Measurements from ENCODE around the gene ZNF823. TPM values are rescaled to one million over a fixed set of nuclear protein-coding genes. Genes with fewer than 3 reads are reported as not detected.

Gene ZNF823
- 5.0 and 5.1 TPM in 2 replicates for total RNA-seq (ENCODE audit: low replicate concordance)

DNA sequence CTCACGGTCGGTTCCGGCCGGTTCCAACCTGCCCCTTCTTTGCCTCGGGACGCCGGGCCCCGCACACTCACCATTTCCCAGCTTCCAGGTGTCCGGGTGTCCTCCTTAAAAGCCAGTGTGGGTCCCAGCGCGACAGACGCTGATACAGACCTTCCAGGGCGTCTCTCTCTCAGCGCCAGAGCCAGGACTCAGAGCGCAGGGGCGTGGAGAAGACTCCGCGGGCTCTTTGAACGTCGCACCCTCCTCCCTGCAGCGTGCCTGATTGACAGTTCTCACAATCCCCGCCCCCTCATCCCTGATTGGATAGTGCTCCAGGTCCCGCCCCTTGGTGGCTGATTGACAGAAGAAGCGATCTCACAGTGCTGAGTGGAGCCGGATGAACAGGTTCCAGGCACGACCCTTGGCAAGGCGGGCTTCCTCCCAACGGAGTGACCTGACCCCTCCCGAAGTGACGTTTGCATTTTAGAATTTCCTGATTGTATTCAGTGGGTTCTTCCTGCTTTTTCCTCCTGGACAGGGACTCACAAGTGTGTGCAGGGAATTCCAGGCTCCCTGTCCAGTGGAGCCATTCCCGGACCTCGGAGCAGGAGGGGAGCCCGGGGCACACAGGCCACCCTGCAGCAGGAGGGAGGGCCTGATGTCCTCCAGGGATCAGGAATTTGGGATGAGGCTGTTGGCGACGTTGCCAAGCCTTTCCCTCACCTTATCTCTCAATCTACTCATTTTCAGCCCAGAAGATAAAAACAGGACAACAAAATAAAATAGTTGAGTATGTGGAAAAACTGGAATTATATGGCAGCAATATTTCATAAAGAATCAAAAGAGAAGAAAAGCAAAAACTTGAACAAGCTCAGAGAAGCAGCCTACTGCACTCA lies at the start of gene ZNF823:
TSS of gene ZNF823 (minus strand) at position 201 of the 875 bp plus-strand sequence. CDS start at position 74, 127 bp downstream.

DNA sequence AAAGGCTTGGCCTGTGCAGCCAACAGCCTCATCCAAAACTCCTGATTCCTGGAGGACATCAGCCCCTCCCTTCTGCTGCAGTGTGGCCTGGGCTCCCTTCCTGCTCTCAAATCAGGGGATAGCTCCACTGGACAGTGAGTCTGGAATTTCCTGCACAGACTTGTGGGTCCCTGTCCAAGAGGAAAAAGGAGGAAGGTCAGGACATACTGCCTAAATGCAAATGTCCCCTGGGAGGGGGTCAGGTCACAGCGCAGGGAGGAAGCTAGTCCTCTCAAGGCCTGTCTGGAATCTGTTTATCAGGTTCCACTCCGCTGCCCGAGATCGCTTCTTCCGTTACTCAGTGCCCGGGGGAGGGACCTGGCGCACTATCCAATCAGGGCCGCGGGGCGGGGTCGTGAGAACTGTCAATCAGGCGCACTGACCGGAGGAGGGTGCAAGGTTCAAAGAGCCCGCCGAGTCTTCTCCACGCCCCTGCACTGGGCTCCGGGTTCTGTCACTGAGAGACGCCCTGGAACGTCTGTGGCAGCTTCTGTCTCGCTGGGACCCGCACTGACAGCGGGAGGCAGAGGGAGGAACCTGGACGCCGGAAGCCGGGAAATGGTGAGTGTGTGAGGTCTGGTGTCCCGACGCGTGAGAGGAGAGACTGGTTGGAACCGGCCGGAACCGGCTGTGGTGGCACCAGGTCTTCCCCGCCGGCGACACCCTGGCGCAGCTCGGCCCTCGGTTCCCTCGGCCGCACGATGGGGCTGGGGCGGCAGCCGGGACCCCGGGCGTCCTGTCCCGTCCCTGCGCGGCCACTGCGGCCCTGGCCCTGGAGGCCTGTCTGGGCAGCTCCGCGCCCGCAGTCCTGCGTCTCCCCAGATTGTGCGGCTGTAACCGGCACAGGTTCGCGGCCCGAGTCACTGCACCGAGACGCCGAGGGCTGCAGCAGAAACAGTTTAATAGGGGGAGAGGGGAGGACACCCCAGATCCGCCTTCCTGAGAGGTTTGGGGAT lies 28.1 kb upstream of the ZNF823 start, which contains the start of gene ZNF441:
TSS of gene ZNF441 (plus strand) at position 404 of the 995 bp plus-strand sequence. CDS start at position 598, 194 bp downstream.

Other genes with a start within 250 kb of the ZNF823 start
- 4.6 and 7.4 TPM in 2 replicates for gene ZNF653, start 233.1 kb downstream of the ZNF823 start, total RNA-seq (ENCODE audit: low replicate concordance)
- gene ECSIT, start 209.8 kb downstream of the ZNF823 start, total RNA-seq (ENCODE audit: low replicate concordance): 32.3 and 58.9 TPM in 2 replicates
- gene CNN1, start 200.1 kb downstream of the ZNF823 start, total RNA-seq (ENCODE audit: low replicate concordance): 6.5 and 9.2 TPM in 2 replicates
- 19.7 and 35.6 TPM in 2 replicates for gene ELOF1, start 179.7 kb downstream of the ZNF823 start, total RNA-seq (ENCODE audit: low replicate concordance)
- 0.08 and 8.5 TPM in 2 replicates for gene ACP5, start 161.3 kb downstream of the ZNF823 start, total RNA-seq (ENCODE audit: low replicate concordance)
- 10.3 and 19.8 TPM in 2 replicates for gene ZNF627, start 141.5 kb downstream of the ZNF823 start, total RNA-seq (ENCODE audit: low replicate concordance)
- 7.3 and 12.0 TPM in 2 replicates for gene ZNF441, start 28.1 kb upstream of the ZNF823 start, total RNA-seq (ENCODE audit: low replicate concordance)
- gene ZNF491, start 59.6 kb upstream of the ZNF823 start, total RNA-seq (ENCODE audit: low replicate concordance): 2.8 and 5.7 TPM in 2 replicates
- 7.4 and 9.2 TPM in 2 replicates for gene ZNF440, start 75.3 kb upstream of the ZNF823 start, total RNA-seq (ENCODE audit: low replicate concordance)
- gene ZNF439, start 109.8 kb upstream of the ZNF823 start, total RNA-seq (ENCODE audit: low replicate concordance): 4.8 TPM in 2 replicates
- 1.8 and 10.1 TPM in 2 replicates for gene ZNF69, start 148.8 kb upstream of the ZNF823 start, total RNA-seq (ENCODE audit: low replicate concordance)
- 4.4 and 6.5 TPM in 2 replicates for gene ZNF700, start 186.2 kb upstream of the ZNF823 start, total RNA-seq (ENCODE audit: low replicate concordance)
- gene ZNF763, start 226.1 kb upstream of the ZNF823 start, total RNA-seq (ENCODE audit: low replicate concordance): 1.2 and 2.3 TPM in 2 replicates